OCI-LY1 (cell line): ENCODE measurements around the gene ROR2.

Source experiments
- H2AFZ ChIP-seq: fragments of 200-600 bp; sonication (generic), shearing (Covaris generic); 2 replicates; pipeline ENCODE4 v1.6.0; 2014; ENCODE audit warnings: antibody characterized with exemption, mild to moderate bottlenecking, low read length
- H3F3A ChIP-seq: fragments of 200-600 bp; sonication (generic), shearing (Covaris generic); 2 replicates; pipeline ENCODE4 v1.6.0; 2014; ENCODE audit warnings: mild to moderate bottlenecking, antibody characterized with exemption, low read length, moderate library complexity; ENCODE audit not compliant: insufficient read depth
- H3K27ac ChIP-seq: fragments of 200-600 bp; sonication (generic); 2 replicates; pipeline ENCODE4 v1.5.1; 2014; ENCODE audit warnings: low read length, mixed run types, mild to moderate bottlenecking, low read depth; ENCODE audit not compliant: poor library complexity, severe bottlenecking
- H3K27me3 ChIP-seq: fragments of 200-600 bp; sonication (generic); 2 replicates; pipeline ENCODE4 v1.6.0; 2014; ENCODE audit warnings: antibody characterized with exemption, mild to moderate bottlenecking, low read length, moderate library complexity; ENCODE audit not compliant: insufficient read depth
- H3K36me3 ChIP-seq: fragments of 200-600 bp; sonication (generic); 2 replicates; pipeline ENCODE4 v1.6.1; 2014; ENCODE audit warnings: mild to moderate bottlenecking, antibody characterized with exemption, low read length, moderate library complexity, mixed read lengths; ENCODE audit not compliant: insufficient read depth
- H3K4me1 ChIP-seq: fragments of 200-600 bp; sonication (generic); 2 replicates; pipeline ENCODE4 v1.5.1; 2014; ENCODE audit warnings: mild to moderate bottlenecking, low read length, moderate library complexity; ENCODE audit not compliant: insufficient read depth, severe bottlenecking
- H3K4me2 ChIP-seq: fragments of 200-600 bp; sonication (generic), shearing (Covaris generic); 2 replicates; pipeline ENCODE4 v1.6.1; 2014; ENCODE audit warnings: low read length
- H3K4me3 ChIP-seq: fragments of 200-600 bp; sonication (generic); 2 replicates; pipeline ENCODE4 v1.5.1; 2014; ENCODE audit warnings: low read length, low read depth, mild to moderate bottlenecking, mixed read lengths; ENCODE audit not compliant: poor library complexity, severe bottlenecking
- H3K79me2 ChIP-seq: fragments of 200-600 bp; shearing (Covaris generic); 2 replicates; pipeline ENCODE4 v1.6.1; 2016; ENCODE audit warnings: mixed run types, low read length, mixed read lengths; ENCODE audit not compliant: insufficient read depth
- H3K9ac ChIP-seq: fragments of 200-600 bp; sonication (generic), shearing (Covaris generic); 2 replicates; pipeline ENCODE4 v1.6.1; 2014; ENCODE audit warnings: mild to moderate bottlenecking, low read length, mixed read lengths
- H3K9me2 ChIP-seq: fragments of 200-600 bp; sonication (generic), shearing (Covaris generic); 2 replicates; pipeline ENCODE4 v1.6.1; 2014; ENCODE audit warnings: low read depth, mild to moderate bottlenecking, low read length, mixed read lengths
- H3K9me3 ChIP-seq: fragments of 200-600 bp; shearing (Covaris generic); 2 replicates; pipeline ENCODE4 v1.6.1; 2014; ENCODE audit warnings: low read length, mixed read lengths
- H4K20me1 ChIP-seq: fragments of 200-600 bp; sonication (generic), shearing (Covaris generic); 2 replicates; pipeline ENCODE4 v1.6.0; 2016; ENCODE audit warnings: mild to moderate bottlenecking, low read length; ENCODE audit not compliant: insufficient read depth
- CTCF ChIP-seq: fragments of 200-600 bp; sonication (generic), shearing (Covaris generic); IDR thresholded peaks from 2 replicates; pipeline ENCODE4 v1.5.1; 2017; ENCODE audit warnings: mild to moderate bottlenecking, antibody characterized with exemption, low read length, moderate library complexity, mixed read lengths
- EZH2 ChIP-seq: fragments of 200-600 bp; sonication (generic), shearing (Covaris generic); IDR thresholded peaks from 2 replicates; pipeline ENCODE4 v1.8.0; 2017; ENCODE audit warnings: borderline replicate concordance, mixed run types, mild to moderate bottlenecking, antibody characterized with exemption, low read length, moderate library complexity, mixed read lengths

Gene ROR2

GRCh38 chr9:91768507-91768906 lies 181.5 kb downstream of the ROR2 start:
- Histone ChIP-seq H3K4me3 (no peak overlapping the region), H3K36me3 (no peaks in the 10 kb centered on the region), H3K27ac (no peak overlapping the region), H3K4me1 (no peaks in the 10 kb centered on the region), H3K4me2 (no peak overlapping the region), H2AFZ (no peak overlapping the region), H4K20me1 (no peaks in the 10 kb centered on the region), H3F3A (no peaks in the 10 kb centered on the region), H3K79me2 (no peaks in the 10 kb centered on the region), H3K27me3 (no peaks in the 10 kb centered on the region; the same call in 1 of the 2 replicates), H3K9me3 (0 out of 2 replicates have a peak, but pooled peaks cover 4% of the 10 kb centered on the region), H3K9ac (no peak overlapping the region), H3K9me2 (no peaks in the 10 kb centered on the region)
- TF ChIP-seq EZH2 = no peak
- TF ChIP-seq CTCF = no peak

GRCh38 chr9:91766315-91767069 lies 183.5 kb downstream of the ROR2 start:
- Histone ChIP-seq H2AFZ (no peak overlapping the region), H3K36me3 (no peaks in the 10 kb centered on the region), H3K79me2 (no peaks in the 10 kb centered on the region), H3K4me2 (no peak overlapping the region), H3K9me2 (no peaks in the 10 kb centered on the region), H3K27ac (no peak overlapping the region), H3K9me3 (0 out of 2 replicates have a peak, but pooled peaks cover 4% of the 10 kb centered on the region), H3K9ac (no peak overlapping the region), H3K4me1 (no peaks in the 10 kb centered on the region), H3K4me3 (no peak overlapping the region), H3K27me3 (no peaks in the 10 kb centered on the region; the same call in 1 of the 2 replicates), H4K20me1 (no peaks in the 10 kb centered on the region), H3F3A (no peaks in the 10 kb centered on the region)
- TF ChIP-seq CTCF = no peak
- no peak for TF ChIP-seq EZH2

- no peak overlapping the region for H3K4me3 ChIP-seq
- H3K4me1 ChIP-seq = no peaks in the 10 kb centered on the region
- TF ChIP-seq EZH2 (no peak), CTCF (no peak)
- no peaks in the 10 kb centered on the region for H3K79me2 ChIP-seq
- H3K4me2 ChIP-seq = no peak overlapping the region
- H3K9ac ChIP-seq = no peak overlapping the region
- H3F3A ChIP-seq = no peaks in the 10 kb centered on the region
- no peak overlapping the region for H2AFZ ChIP-seq
- H3K9me2 ChIP-seq = no peaks in the 10 kb centered on the region
- H4K20me1 ChIP-seq = no peaks in the 10 kb centered on the region
- H3K27me3 ChIP-seq = no peaks in the 10 kb centered on the region; the same call in 1 of the 2 replicates
- no peaks in the 10 kb centered on the region for H3K36me3 ChIP-seq
- no peak overlapping the region for H3K27ac ChIP-seq
- H3K9me3 ChIP-seq = 0 out of 2 replicates have a peak, but pooled peaks cover 4% of the 10 kb centered on the region
Observed at GRCh38 chr9:91765296-91765695, 184.7 kb downstream of the ROR2 start.
